Measurements from ENCODE around the gene CNNM4.

- TF ChIP-seq POLR2A (IDR thresholded peaks at IDR 0.05; ENCODE audit: low read depth, low read length) (no peak; the same call in 1 of the 2 replicates), SPI1 (IDR thresholded peaks at IDR 0.05; ENCODE audit: low read depth, low read length) (no peak), POLR2AphosphoS5 (IDR thresholded peaks at IDR 0.05; ENCODE audit: low read depth, low read length) (no peak)
These were observed 78.7 kb downstream of the CNNM4 start for GRCh38 chr2:96839293-96839874.

Measured in GM12891 (cell line).